SKM-1 treated with dmso at 0.1 percent for 144 hours (cell line): ENCODE results near the gene TOM1.

ENCODE experiments used
- DNase-seq: peaks from one replicate; lab custom pipeline; 2025; ENCODE audit not compliant: unreplicated experiment; lab: John Stamatoyannopoulos, UW

TOM1 gene

DNA sequence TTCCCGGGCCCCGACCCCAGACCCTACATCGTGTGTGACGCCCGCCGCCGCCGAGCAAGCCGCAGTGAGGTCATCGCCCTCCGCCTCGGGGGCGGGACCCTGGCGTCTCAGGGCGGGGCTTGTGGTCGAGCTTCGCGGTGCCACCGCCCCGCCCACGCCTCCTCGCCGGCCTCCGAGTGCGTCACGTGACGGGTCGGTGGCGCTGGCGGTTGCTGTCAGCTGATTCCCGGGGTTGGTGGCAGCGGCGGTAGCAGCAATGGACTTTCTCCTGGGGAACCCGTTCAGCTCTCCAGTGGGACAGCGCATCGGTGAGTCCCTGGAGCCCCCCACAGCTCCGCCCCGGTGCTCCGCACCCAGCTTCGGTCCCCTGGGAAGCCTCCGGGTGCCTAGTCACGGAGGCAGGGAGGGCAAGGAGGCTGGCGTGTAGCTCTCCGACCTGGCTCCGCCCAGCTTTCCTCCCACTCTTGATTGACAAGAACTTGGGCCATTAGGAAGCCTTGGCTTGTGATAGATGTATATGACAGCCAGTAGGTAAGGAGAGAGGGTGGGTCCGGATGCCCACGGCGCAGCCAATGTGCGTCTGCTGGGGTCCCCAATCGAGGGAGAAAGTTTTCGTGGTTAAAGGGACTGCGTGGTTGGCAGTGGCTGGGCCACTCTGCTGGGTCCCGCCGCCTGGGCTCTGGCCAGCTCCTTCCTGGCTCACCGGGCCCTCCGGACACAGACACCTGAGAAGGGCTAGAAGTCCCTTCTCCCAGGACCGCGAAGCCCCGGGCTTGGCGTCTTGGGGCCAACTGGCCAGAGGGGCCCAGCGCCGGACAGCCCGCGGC is at the start of gene TOM1:
Gene TOM1, plus strand, starts transcription at position 222 of the 827 bp plus-strand sequence. Its CDS starts 35 bp downstream, at position 257.
- DNase-seq = peak; percentile 97

DNA sequence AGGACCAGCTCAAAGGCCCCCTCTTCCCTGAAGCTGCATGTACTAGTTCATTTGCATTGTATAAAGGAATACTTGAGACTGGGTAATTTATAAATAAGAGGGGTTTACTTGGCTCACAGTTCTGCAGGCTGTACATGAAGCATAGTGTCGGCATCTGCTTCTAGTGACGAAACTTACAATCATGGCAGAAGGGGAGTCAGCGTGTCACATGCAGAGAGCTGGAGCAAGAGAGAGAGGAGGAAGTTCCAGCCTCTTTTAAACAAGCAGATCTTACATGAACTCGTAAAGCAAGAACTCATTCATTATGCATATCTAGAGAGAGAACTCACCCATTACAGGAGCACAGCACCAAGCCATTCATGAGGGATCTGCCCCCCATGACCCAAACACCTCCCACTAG is 49.5 kb upstream of the TOM1 start:
- no peak for DNase-seq

DNA sequence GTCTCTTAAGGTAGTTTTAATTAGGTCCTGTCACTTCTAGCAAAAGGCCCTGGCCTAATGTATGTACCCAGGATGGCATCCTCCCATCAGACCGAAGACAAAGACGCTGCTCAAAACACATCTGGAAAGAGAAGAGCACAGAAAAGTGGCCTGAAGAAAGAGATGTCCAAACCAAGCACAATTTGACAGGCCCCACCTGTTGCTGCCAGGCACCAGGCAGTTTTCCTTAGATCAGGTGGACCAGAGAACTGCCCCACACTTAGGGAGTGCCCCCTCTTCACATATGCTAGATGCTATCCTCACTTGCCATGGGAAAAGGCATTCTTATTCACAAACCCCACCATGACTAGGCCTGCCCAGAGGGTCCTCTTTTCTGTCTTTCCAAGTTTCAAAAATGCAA is 45.7 kb upstream of the TOM1 start:
- no peak for DNase-seq

DNA sequence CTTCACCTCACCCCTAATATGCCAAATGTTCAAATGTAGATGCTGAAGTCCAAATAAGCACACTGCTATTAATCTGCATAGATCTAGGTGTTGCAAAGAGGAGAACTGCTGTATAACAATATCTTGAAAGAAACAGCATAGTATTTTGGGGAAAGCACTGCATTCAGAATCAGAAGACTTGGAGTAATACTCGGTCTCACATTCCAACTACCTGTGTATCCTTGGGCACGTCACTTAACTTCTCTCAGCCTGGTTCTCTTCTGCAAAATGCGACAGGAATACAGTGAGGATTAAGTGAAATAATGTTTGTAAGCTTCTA is 42.7 kb upstream of the TOM1 start:
- DNase-seq = peak; percentile 48

DNA sequence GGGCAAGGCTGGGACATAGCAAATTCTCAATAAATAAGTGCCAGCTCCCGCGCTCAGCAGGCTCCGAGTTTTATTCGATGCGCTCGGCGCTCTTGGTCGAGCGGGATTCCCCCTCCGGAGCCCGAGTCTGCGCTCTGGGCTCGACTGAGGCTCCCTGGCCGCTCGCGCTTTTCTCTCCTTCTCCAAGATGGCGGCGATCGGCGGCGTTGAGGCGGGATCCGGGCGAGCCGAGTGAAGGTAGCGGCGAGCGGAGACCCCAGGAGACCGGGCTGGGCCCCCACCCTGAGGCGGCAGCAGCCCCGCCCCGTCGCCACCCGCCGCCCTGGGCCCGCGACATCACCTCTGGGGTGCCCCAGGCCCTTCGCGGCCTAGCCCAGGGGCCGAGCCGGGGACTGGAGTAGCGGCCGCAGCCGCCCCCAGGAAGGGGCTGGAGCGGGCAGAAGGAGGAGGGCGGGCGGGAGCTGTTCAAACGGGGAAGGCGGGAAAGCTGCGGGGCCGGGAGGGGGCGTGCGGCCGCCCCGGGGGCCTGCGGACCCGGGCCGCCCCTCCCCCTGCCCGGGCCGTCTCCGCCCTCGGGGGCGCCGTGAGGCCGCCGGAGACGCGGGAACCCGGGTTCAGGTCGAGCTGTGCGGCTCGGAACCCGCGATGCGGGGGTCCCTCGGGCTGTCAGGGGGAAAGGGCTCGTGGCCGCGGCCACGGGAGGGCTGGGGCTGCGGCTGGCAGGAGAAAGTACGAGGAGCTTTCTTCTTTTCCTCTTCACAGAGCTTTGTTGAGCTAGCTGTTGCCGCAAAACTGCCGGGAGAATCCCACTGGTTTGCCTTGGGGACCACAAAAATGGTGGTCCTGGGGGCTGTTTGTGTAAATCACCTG is 42.1 kb upstream of the TOM1 start, which contains the start of gene HMGXB4:
Gene HMGXB4, plus strand, starts transcription at position 173 of the 870 bp plus-strand sequence. CDS start 4,898 bp downstream, outside the sequence.
- DNase-seq = peak; percentile 77

DNA sequence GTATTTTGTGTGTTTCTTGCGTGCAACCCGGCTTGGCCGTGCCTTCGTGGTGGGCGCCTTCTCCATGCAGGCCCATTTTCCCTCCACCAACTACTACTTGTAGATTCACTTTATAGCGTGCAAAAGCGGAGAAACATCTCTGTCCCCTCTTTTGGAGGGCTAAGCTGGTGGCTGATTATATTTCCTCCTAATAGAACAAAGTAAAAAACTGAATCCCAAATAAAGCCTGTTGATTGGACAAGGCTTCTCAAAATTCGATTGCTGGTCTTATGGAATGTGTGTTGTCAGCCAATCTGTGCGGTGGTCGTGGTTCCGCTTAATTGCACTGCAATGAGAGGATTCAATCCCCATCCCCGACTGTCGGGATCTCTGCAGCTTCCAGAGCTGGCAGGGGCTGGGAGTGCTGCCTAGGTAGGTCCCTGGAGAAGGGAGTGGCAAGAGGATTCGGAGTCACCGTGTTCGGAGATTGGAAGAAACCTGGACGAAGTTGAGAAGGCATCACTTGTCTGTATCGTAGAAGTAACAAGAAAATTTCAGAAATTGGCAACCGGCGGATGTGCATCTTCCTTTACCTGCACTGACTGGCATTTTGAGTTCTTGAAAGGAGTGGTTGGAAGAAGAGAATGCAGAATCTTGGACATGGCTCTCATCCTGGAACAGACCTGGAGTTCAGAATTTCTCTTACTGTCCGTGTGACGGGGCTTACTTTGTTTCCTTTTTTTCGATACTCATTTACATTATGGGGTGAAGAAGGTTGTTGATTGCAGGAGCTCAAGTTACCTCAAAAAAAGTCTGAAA is 41.3 kb upstream of the TOM1 start:
- DNase-seq = no peak

DNA sequence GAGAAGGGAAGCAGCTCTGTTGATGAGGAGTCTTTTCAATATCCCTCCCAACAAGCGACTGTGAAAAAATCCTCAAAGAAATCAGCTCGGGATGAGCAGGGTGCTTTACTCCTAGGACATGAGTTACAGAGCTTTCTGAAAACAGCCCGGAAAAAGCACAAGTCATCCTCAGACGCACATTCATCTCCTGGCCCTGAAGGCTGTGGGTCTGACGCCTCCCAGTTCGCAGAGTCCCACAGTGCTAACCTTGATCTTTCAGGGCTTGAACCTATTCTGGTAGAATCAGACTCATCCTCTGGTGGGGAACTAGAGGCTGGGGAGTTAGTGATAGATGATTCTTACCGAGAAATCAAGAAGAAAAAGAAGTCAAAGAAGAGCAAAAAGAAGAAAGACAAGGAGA is 34.7 kb upstream of the TOM1 start:
- no peak for DNase-seq

DNA sequence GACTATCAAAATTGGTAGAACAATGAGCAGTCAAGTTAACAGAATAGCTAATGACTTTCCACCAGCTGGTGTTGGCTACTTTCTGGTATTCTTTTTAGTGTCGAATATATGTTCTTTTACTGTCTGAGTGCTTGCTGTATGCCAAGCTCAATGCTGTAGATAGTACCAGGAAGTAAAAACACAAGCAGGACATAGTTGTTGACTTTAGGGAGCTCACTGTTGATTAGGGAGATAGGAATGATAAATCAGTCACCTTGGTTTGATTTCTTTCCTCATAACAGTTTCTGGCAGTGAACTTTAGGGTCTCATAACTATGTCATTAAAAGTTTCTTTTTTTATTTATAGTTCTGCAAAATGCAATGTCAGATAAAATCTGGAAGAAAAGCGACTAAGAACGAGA is 33.4 kb upstream of the TOM1 start:
- no peak for DNase-seq

DNA sequence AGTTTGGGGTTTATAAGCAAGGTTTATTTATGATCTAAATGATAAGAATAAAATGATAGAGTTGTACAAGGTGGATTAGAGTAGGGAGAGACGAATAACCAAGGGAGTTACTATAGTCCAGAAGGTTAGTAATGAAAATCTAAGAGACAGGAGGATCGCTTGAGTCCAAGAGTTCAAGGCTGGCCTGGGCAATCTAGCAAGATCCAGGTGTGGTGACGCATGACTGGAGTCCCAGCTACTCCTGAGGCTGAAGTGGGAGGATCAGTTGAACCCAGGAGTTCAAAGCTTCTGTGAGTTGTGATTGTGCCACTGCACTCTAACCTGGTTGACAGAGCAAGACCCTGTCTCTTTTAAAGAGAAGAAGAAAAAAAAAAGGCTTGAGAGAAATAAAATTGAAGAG is 30.1 kb upstream of the TOM1 start:
- no peak for DNase-seq

DNA sequence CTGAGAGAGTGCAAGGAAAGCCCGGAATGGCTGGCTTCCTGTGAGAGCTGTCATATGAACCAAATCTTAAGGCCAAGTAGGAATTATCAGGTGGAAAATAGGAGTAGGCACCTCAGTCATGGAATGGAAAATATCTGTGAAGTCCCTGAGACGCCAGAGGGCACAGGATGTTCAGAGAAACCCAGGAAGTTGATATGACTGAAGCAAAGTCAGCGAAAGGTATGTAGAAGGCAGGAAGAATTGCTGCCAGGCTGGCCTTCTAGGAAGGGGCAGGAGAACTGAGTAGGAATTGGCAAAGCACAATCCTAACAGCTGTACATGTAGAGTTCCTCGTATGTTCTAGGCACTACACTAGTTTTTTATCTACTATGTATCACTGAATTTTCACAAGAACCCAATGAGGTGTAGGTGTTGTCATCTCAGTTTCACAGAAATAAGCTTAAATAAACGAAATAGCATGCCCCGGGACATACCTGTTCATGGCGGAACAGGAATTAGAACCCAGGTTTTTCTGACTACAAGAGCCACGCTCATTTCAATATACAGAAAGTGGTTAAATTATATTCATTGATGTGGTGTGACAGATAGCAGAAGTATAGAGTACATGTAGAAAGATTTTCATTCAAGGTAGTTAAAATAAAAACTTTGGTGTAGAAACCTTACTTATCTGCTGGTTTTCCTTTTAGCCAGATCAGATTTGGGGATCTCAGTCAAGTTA is 25.4 kb upstream of the TOM1 start:
- DNase-seq = no peak

DNA sequence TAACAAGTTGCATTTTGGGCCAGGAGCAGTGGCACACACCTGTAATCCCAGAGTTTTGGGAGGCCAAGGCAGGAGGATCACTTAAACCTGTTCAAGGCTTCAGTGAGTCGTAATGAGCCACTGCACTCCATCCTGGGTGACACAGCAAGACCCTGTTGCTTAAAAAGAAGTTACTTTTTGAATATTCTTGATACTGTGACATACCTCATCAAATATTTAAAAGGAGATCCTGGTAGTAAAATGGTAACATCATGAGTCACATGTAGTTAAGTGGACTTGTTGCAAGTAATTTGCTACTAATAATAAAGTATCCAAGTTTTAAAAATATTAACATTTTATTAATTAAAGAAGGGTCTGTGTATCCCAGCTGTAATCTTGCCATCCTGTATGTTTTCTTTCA is 24.1 kb upstream of the TOM1 start:
- DNase-seq = no peak

DNA sequence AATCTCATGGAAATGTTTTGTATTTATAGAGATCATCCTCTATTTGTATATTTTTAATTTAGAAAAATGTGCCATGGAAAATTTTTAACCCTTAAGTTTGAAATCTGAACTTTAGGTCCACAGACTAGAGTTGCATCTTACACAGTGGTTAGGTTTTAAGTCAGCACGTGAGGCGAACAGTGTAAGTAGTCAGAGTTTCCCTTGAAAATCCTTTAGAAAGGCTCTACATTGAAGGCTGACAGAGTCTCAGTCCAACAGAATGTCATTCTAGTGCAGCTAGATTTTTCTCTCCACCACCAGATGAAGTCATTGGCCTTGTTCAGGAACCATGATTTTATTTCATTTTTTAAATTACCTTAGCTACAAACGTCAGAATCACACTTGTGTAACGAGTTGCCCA is 23.7 kb upstream of the TOM1 start:
- no peak for DNase-seq

DNA sequence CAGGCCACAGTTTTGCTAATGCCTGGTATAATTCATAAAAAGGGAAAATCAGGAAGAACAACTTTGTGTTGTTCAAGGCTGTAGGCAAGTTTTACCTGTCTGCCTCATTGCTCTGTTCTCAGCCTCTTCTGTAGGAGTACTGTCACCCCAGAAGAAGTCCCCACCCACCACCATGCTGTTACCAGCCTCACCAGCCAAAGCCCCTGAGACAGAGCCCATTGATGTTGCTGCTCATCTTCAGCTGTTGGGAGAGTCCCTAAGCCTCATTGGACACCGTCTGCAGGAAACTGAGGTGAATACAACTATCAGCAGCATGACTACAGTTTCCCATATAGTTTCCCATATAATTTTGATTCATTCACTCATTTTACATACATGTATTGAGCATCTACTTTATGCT is 11.6 kb upstream of the TOM1 start:
- no peak for DNase-seq

DNA sequence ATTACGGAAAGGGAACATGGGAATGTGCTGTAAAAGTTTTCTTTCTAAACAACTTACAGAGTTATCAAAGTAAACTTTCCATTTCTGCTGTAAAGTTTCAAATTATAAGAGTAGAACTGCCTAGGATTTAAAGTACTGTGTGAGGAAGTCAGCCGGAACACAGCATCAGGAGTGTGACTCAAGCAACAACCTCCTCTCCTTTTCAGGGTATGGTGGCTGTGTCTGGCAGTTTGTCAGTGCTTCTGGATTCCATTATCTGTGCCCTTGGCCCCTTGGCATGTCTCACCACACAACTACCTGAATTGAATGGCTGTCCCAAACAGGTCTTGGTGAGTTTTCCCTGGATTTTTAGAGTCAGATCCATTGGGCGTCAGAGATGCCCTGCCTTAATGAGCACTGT is 6.9 kb upstream of the TOM1 start:
- DNase-seq = no peak

DNA sequence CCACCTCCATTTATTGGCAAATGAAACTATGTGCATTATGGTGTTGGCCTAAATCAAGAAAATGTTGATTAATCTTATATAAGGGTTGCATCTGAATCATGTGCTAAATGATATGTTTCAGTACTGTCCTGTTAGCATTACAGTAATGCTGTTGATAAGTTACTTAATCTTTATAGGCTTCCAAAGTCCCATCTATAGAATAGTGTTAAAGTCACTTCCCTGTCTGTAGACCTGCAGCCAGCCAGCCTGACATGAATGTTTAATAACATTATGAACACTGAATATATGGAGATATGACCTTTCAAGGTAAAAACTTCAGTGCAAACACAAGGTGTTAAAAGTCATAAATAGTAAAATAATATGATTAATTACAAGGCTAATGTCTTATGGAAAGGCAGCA is 3.6 kb upstream of the TOM1 start:
- DNase-seq = no peak

DNA sequence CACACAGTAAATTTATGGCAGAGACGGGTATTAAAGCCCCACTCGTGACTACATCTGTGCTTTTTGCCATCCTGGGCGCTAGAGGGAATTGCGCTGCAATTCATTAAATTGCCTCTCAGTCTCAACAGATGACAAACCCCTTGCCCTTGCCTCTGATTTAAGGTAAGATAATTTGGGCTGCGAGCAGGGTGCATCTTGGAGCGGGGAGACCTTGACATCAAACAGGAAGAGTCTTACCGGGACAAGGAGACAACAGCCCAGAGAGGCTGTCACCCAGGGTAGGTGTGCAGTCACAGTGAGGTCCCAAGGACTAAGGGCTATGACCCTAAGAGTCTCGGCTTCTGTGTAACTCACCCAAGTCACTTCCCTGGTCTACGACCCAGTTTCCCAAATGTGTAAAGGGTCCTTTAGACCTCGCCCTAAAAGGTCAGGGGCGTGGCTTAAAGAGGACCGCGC is 449 bp upstream of the TOM1 start:
- DNase-seq = no peak

DNA sequence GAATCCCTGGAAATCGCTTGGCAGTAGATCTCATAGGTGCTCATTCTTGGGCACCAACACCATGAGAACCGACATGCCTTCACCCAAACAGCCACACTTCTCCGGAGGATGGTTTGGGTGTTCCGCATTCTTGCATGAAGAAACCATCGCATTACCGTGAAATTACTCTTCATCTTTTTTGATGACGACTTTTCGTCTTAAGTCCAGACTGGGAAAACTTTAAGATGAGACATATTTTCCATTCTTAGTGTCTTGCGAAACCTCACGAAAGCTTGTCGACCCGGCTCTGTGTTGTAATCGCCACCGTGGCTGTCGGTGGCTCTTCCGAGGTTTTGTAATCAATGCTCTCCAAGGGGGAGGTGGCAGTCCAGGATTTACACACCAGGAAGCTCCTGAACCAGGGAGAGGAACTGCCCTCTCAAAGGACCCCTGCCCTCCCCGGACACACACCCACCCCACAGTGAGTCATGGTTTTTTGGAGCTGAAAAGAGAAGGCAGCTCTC is 1.7 kb downstream of the TOM1 start:
- DNase-seq = peak; percentile 93

DNA sequence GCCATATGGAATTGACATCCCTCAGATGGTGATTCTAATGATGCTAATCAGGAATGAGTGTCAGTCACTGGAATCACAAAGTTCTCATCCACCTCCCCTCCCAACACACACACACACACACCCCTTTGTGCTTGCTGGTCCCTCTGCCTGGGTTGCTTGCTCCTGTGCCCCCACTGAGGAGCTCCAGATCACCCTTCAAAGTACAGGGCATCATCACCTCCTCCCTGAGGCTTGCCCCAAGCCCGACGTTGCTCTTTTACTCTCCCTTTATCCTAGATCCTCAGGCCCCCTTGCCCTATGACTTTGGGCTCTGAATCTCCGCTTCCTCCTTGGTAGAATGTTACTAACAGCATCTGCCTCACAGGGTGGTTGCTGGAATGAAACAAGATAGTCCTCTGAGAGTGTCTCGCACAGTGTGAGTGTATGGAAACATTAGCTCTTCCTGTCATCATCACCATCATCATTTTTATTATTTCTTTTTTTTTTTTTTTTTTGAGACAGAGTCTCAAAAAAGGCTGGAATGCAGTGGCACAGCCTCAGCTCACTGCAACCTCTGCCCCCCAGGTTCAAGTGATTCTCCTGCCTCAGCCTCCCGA is 3.4 kb downstream of the TOM1 start:
- DNase-seq = no peak

DNA sequence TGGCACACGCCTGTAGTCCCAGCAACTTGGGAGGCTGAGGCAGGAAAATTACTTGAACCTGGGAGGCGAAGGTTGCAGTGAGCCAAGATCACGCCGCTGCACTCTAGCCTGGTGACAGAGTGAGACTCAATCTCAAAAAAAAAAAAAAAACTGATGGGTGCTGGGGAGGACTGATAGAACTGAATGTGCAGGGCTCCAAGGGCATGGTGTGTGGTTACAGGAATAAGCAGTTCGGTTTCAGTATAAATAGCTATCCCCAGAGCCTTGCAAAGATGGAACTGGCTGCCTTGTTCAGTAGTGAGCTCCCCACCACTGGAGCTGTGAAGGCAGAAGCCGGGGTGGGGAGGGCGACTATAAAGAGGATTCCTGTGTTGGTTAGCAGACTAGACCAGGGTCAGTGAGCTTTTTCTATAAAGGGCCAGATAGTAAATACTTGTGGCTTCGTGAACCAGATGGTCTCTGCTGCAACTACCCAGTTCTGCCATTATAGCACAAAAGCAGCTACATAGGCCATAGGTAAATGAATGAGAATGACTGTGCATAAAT is 5.9 kb downstream of the TOM1 start:
- no peak for DNase-seq
